Measurements from ENCODE around the gene TNN.

The TNN gene

DNA sequence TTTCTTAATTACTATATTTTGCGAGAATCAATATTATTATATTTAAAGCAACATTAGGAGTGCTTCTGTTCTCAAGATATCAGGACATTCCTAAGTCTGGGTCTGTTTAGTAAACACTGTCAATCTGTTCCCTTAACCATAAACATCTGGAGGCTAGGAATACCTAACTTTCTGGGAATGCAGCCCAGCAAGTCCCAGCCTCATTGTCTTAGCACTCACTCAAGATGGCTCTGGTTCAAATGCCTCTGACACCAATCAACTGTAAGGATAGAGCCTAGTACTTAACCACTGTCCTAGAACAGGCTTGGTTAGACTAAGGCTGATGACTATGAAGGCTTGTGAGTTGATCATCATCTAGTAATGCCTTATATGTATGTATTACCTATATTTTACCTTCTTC is 61.5 kb downstream of the TNN start:
- Histone ChIP-seq H3F3A (ENCODE audit: low read depth) (no peaks in the 10 kb centered on the region), H3K9me2 (replicated peaks; ENCODE audit: low read depth, low read length) (no peaks in the 10 kb centered on the region), H3K4me2 (ENCODE audit: low read depth, low read length, poor library complexity, severe bottlenecking) (no peak overlapping the region), H2AFZ (ENCODE audit: low read length) (0 out of 2 replicates have a peak overlapping the region, but pooled peaks have one; percentile 75), H3K4me1 (ENCODE audit: insufficient read depth, low read length, poor library complexity, severe bottlenecking) (peaks cover 23% of the 10 kb centered on the region), H3K36me3 (ENCODE audit: insufficient read depth, low read length) (no peaks in the 10 kb centered on the region), H3K4me3 (ENCODE audit: low read length, poor library complexity, severe bottlenecking) (no peak overlapping the region), H3K79me2 (ENCODE audit: insufficient read depth, low read length) (no peaks in the 10 kb centered on the region), H3K9me3 (ENCODE audit: insufficient read depth, low read depth, low read length) (no peaks in the 10 kb centered on the region), H4K20me1 (ENCODE audit: insufficient read depth, low read length, poor library complexity, severe bottlenecking) (no peaks in the 10 kb centered on the region), H3K9ac (ENCODE audit: low read depth, low read length, poor library complexity, severe bottlenecking) (no peak overlapping the region), H3K27me3 (ENCODE audit: insufficient read depth, low read length, poor library complexity, severe bottlenecking) (no peaks in the 10 kb centered on the region)
- no peak for TF ChIP-seq EZH2phosphoT487 (IDR thresholded peaks at IDR 0.05; ENCODE audit: borderline replicate concordance)
- TF ChIP-seq, protein P1, sequence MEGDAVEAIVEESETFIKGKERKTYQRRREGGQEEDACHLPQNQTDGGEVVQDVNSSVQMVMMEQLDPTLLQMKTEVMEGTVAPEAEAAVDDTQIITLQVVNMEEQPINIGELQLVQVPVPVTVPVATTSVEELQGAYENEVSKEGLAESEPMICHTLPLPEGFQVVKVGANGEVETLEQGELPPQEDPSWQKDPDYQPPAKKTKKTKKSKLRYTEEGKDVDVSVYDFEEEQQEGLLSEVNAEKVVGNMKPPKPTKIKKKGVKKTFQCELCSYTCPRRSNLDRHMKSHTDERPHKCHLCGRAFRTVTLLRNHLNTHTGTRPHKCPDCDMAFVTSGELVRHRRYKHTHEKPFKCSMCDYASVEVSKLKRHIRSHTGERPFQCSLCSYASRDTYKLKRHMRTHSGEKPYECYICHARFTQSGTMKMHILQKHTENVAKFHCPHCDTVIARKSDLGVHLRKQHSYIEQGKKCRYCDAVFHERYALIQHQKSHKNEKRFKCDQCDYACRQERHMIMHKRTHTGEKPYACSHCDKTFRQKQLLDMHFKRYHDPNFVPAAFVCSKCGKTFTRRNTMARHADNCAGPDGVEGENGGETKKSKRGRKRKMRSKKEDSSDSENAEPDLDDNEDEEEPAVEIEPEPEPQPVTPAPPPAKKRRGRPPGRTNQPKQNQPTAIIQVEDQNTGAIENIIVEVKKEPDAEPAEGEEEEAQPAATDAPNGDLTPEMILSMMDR (conservative IDR thresholded peaks at IDR 0.05; ENCODE audit: low read length) = no peak

DNA sequence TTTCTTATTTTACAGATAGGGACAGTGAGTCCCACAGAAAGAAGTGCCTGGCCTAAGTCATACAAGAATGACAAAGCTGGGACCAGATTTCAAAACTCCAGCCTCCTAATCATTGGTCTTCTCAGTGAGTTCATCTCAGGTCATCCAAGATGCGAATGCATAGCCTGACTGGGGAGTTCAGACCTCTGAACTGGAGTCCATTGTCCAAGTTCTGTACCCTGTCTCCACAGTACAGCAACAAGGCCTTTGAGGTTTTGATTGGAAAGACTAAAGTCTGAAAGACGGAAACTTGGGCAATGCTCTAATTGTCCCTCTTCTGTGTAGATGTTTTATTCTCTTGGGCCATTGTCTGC is 62.0 kb downstream of the TNN start:
- Histone ChIP-seq H2AFZ (ENCODE audit: low read length) (peak overlapping the region; percentile 75), H3K27me3 (ENCODE audit: insufficient read depth, low read length, poor library complexity, severe bottlenecking) (no peaks in the 10 kb centered on the region), H3K9ac (ENCODE audit: low read depth, low read length, poor library complexity, severe bottlenecking) (no peak overlapping the region), H4K20me1 (ENCODE audit: insufficient read depth, low read length, poor library complexity, severe bottlenecking) (no peaks in the 10 kb centered on the region), H3K4me2 (ENCODE audit: low read depth, low read length, poor library complexity, severe bottlenecking) (no peak overlapping the region), H3K36me3 (ENCODE audit: insufficient read depth, low read length) (no peaks in the 10 kb centered on the region), H3K9me3 (ENCODE audit: insufficient read depth, low read depth, low read length) (no peaks in the 10 kb centered on the region), H3F3A (ENCODE audit: low read depth) (no peaks in the 10 kb centered on the region), H3K4me3 (ENCODE audit: low read length, poor library complexity, severe bottlenecking) (no peak overlapping the region), H3K9me2 (replicated peaks; ENCODE audit: low read depth, low read length) (no peaks in the 10 kb centered on the region), H3K4me1 (ENCODE audit: insufficient read depth, low read length, poor library complexity, severe bottlenecking) (peaks cover 23% of the 10 kb centered on the region), H3K79me2 (ENCODE audit: insufficient read depth, low read length) (no peaks in the 10 kb centered on the region)
- TF ChIP-seq EZH2phosphoT487 (IDR thresholded peaks at IDR 0.05; ENCODE audit: borderline replicate concordance) = no peak
- TF ChIP-seq, protein P1 (conservative IDR thresholded peaks at IDR 0.05; ENCODE audit: low read length) = no peak

DNA sequence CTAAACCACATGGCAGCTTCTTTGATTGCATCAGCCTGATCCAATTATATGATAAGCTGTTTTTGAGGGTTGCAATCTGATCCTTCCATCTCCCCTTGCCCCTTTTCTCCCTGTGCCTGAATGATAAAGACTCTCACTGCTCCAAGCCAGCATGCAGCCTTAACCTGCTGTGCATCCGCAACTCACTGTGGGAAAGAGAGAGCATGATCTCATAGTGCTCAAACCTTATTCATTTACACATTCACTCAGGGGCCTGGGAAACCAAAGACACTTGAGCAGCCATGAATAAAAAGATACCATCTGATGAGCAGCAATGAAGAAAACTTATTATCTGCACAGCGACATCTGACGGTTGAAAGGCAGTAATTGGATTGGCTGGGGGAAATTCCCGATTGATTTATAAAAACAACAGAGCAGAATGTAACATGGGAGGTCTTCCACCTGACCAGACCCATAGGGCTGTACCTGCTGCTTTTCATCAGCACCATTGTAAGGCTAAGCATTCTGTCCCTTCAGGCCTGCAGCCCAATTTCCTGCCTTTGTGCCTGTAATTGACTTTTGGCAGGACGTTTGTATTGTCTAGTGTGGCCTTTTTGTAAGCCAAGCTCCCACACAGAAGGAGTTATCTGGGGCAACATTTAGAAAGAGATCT is 62.5 kb downstream of the TNN start:
- Histone ChIP-seq H3K9me3 (ENCODE audit: insufficient read depth, low read depth, low read length) (no peaks in the 10 kb centered on the region), H3F3A (ENCODE audit: low read depth) (no peaks in the 10 kb centered on the region), H4K20me1 (ENCODE audit: insufficient read depth, low read length, poor library complexity, severe bottlenecking) (no peaks in the 10 kb centered on the region), H3K79me2 (ENCODE audit: insufficient read depth, low read length) (no peaks in the 10 kb centered on the region), H3K27me3 (ENCODE audit: insufficient read depth, low read length, poor library complexity, severe bottlenecking) (no peaks in the 10 kb centered on the region), H3K36me3 (ENCODE audit: insufficient read depth, low read length) (no peaks in the 10 kb centered on the region), H3K9me2 (replicated peaks; ENCODE audit: low read depth, low read length) (no peaks in the 10 kb centered on the region), H3K4me3 (ENCODE audit: low read length, poor library complexity, severe bottlenecking) (no peak overlapping the region), H3K4me2 (ENCODE audit: low read depth, low read length, poor library complexity, severe bottlenecking) (no peak overlapping the region), H3K4me1 (ENCODE audit: insufficient read depth, low read length, poor library complexity, severe bottlenecking) (peaks cover 23% of the 10 kb centered on the region), H2AFZ (ENCODE audit: low read length) (peak overlapping the region; percentile 75), H3K9ac (ENCODE audit: low read depth, low read length, poor library complexity, severe bottlenecking) (no peak overlapping the region)
- TF ChIP-seq, protein P1 (conservative IDR thresholded peaks at IDR 0.05; ENCODE audit: low read length) = no peak
- TF ChIP-seq EZH2phosphoT487 (IDR thresholded peaks at IDR 0.05; ENCODE audit: borderline replicate concordance) = no peak
